ENCODE results near the gene MRPL36.

GRCh38 chr5:1795931-1796330 is 3.7 kb downstream of the MRPL36 start:
- TF ChIP-seq EP300 (IDR thresholded peaks at IDR 0.05): no peak
- TF ChIP-seq, protein P1, sequence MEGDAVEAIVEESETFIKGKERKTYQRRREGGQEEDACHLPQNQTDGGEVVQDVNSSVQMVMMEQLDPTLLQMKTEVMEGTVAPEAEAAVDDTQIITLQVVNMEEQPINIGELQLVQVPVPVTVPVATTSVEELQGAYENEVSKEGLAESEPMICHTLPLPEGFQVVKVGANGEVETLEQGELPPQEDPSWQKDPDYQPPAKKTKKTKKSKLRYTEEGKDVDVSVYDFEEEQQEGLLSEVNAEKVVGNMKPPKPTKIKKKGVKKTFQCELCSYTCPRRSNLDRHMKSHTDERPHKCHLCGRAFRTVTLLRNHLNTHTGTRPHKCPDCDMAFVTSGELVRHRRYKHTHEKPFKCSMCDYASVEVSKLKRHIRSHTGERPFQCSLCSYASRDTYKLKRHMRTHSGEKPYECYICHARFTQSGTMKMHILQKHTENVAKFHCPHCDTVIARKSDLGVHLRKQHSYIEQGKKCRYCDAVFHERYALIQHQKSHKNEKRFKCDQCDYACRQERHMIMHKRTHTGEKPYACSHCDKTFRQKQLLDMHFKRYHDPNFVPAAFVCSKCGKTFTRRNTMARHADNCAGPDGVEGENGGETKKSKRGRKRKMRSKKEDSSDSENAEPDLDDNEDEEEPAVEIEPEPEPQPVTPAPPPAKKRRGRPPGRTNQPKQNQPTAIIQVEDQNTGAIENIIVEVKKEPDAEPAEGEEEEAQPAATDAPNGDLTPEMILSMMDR (IDR thresholded peaks at IDR 0.05): no peak
